ENCODE results near the gene PEX12. TPM values are rescaled to one million over a fixed set of nuclear protein-coding genes. Genes with fewer than 3 reads are reported as not detected.
"Not testable (repeated sequence)": the region's sequence is repeated elsewhere in the genome, so short reads cannot be mapped to it uniquely, and the experiment has no call there.

Gene PEX12
- total RNA-seq, 4 donors from 2014 or later = 4.0 to 9.3 (median 5.7) TPM

GRCh38 chr17:35616536-35616935 is 38.2 kb upstream of the PEX12 start:
- WGBS = 91% methylated on average over 7 of the region's 7 CpGs
- Histone ChIP-seq H3K27me3 (no peaks in the 10 kb centered on the region), H3K4me3 (no peak overlapping the region), H3K4me1 (no peaks in the 10 kb centered on the region), H3K9me3 (no peaks in the 10 kb centered on the region), H3K36me3 (peaks cover 3% of the 10 kb centered on the region), H3K27ac (no peak overlapping the region)
- no peak for DNase-seq (ENCODE audit: low spot score in 2 of 2)
- TF ChIP-seq POLR2AphosphoS5 (IDR thresholded peaks at IDR 0.05) = no peak
- no peak for TF ChIP-seq EP300 (IDR thresholded peaks at IDR 0.05)
- no peak for TF ChIP-seq CTCF (IDR thresholded peaks at IDR 0.05)
- TF ChIP-seq POLR2A (IDR thresholded peaks at IDR 0.05) = no peak

GRCh38 chr17:35614810-35615209 is 36.4 kb upstream of the PEX12 start:
- no peaks in the 10 kb centered on the region for H3K27me3 ChIP-seq
- H3K9me3 ChIP-seq = no peaks in the 10 kb centered on the region
- no peak overlapping the region for H3K27ac ChIP-seq
- H3K4me1 ChIP-seq = no peaks in the 10 kb centered on the region
- DNase-seq (ENCODE audit: low spot score in 2 of 2) = no peak
- H3K36me3 ChIP-seq = peaks cover 19% of the 10 kb centered on the region
- no peak overlapping the region for H3K4me3 ChIP-seq
- TF ChIP-seq POLR2AphosphoS5 (IDR thresholded peaks at IDR 0.05) = no peak
- TF ChIP-seq CTCF (IDR thresholded peaks at IDR 0.05) = no peak
- TF ChIP-seq POLR2A (IDR thresholded peaks at IDR 0.05) = no peak
- TF ChIP-seq EP300 (IDR thresholded peaks at IDR 0.05) = no peak
- 94% methylated on average over 3 of the region's 3 CpGs for WGBS

GRCh38 chr17:35612924-35613521 is 34.7 kb upstream of the PEX12 start:
- Histone ChIP-seq H3K27ac (no peak overlapping the region), H3K4me3 (no peak overlapping the region), H3K4me1 (no peaks in the 10 kb centered on the region), H3K9me3 (no peaks in the 10 kb centered on the region), H3K27me3 (no peaks in the 10 kb centered on the region), H3K36me3 (peaks cover 37% of the 10 kb centered on the region)
- 88% methylated on average over 2 of the region's 2 CpGs for WGBS
- TF ChIP-seq CTCF (IDR thresholded peaks at IDR 0.05) (peak in 1 of 2 donors; percentile 37), POLR2A (IDR thresholded peaks at IDR 0.05) (no peak)
- DNase-seq (ENCODE audit: low spot score in 2 of 2) = no peak

- 90% methylated on average over 12 of the region's 12 CpGs for WGBS
- H3K27me3 ChIP-seq; H3K27ac ChIP-seq; H3K9me3 ChIP-seq; H3K4me1 ChIP-seq; H3K4me3 ChIP-seq; DNase-seq (ENCODE audit: low spot score in 2 of 2): not testable (repeated sequence)
- H3K36me3 ChIP-seq = peaks cover 52% of the 10 kb centered on the region
Observed at GRCh38 chr17:35610746-35611145, 32.4 kb upstream of the PEX12 start.

GRCh38 chr17:35609831-35610230 is 31.5 kb upstream of the PEX12 start:
- WGBS = 94% methylated on average over 4 of the region's 4 CpGs
- H3K9me3 ChIP-seq = no peaks in the 10 kb centered on the region
- no peaks in the 10 kb centered on the region for H3K4me1 ChIP-seq
- no peak for TF ChIP-seq POLR2AphosphoS5 (IDR thresholded peaks at IDR 0.05)
- TF ChIP-seq EP300 (IDR thresholded peaks at IDR 0.05) = no peak
- TF ChIP-seq CTCF (IDR thresholded peaks at IDR 0.05) = no peak
- no peak for TF ChIP-seq POLR2A (IDR thresholded peaks at IDR 0.05)
- no peak overlapping the region for H3K27ac ChIP-seq
- H3K27me3 ChIP-seq = no peaks in the 10 kb centered on the region
- no peak for DNase-seq (ENCODE audit: low spot score in 2 of 2)
- H3K4me3 ChIP-seq = no peak overlapping the region
- H3K36me3 ChIP-seq = peaks cover 53% of the 10 kb centered on the region
